Right lobe of liver (tissue), 6 donors: ENCODE data around the gene PROC. TPM values are rescaled to one million over a fixed set of nuclear protein-coding genes. Genes with fewer than 3 reads are reported as not detected.

Experiments used
- ATAC-seq, 4 donors: fragments of 200-7000 bp; cut with Tn5 transposase; one replicate each; pipeline ENCODE4 v1.9.1; 2020; ENCODE audit warnings: mild to moderate bottlenecking in 4 of 4, moderate library complexity in 4 of 4
- DNase-seq, 3 donors: peaks; one replicate each; pipeline ENCODE4 v3.0.0-alpha.2; 2020
- H3K27ac ChIP-seq, 3 donors: fragments of 200-600 bp; one replicate each; pipeline ENCODE4 v1.8.0; 2022
- H3K27me3 ChIP-seq, 2 donors: fragments of 200-600 bp; one replicate each; pipeline ENCODE4 v1.8.0; 2022
- H3K36me3 ChIP-seq, 4 donors: fragments of 200-600 bp; sonication (generic) in 1 of 4; one replicate each; pipeline versions ENCODE4 v1.5.1 to v1.8.0; 2017 to 2022; ENCODE audit warnings: control low read depth in 1 of 4
- H3K4me1 ChIP-seq, 4 donors: fragments of 200-600 bp; sonication (generic) in 1 of 4; one replicate each; pipeline versions ENCODE4 v1.5.1 to v1.8.0; 2017 to 2022; ENCODE audit warnings: control low read depth in 1 of 4
- H3K4me3 ChIP-seq, 3 donors: fragments of 200-600 bp; one replicate each; pipeline ENCODE4 v1.8.0; 2022
- H3K9me3 ChIP-seq, 4 donors: fragments of 200-600 bp; sonication (generic) in 1 of 4; one replicate each; pipeline versions ENCODE4 v1.5.1 to v1.8.0; 2017 to 2022; ENCODE audit warnings: control low read depth in 1 of 4
- POLR2A ChIP-seq: fragments of 450-650 bp; IDR thresholded peaks from one replicate; pipeline ENCODE4 v1.6.1; 2017; ENCODE audit warnings: antibody characterized with exemption, mild to moderate bottlenecking
- WGBS: methylation state at CpG from one replicate; pipeline ENCODE4 v1.1.6; 2018; ENCODE audit warnings: low coverage, low lambda C conversion rate; ENCODE audit not compliant: insufficient coverage; ENCODE audit errors: missing lambda C conversion rate; 5-methylcytosine and 5-hydroxymethylcytosine counted together
- intact Hi-C, 2 donors: fragments of 100-400 bp; cut with DNase I; formaldehyde crosslinking; loops; one replicate each; pipeline versions ENCODE4 v1.11.2 to v1.14.1; 2022
- total RNA-seq, 6 experiments: library from RNA; depleted of rRNA in 2 of 6; stranded (reverse); fragments of >200 nt in 2 of 6; fragmentation: NEBNext Ultra II Directional in 3 of 6; extraction: Animal tissue kit (Norgen Biotek cat#: 25700) in 3 of 6; gene quantifications; one replicate each; pipeline versions ENCODE4 v1.1.0 to v1.2.4, GENCODE V29; 2016 to 2023
- TF ChIP-seq, protein P1 (sequence below), 4 donors: fragments of 200-600 bp in 3 of 4; fragments of 450-650 bp in 1 of 4; IDR thresholded peaks; one replicate each; pipeline versions ENCODE4 v1.5.1 to v1.8.0; 2016 to 2022; ENCODE audit warnings: antibody characterized with exemption in 4 of 4, mild to moderate bottlenecking in 2 of 4
- donor health status: DM: no; HTN: yes; CAD: no.
- donor health status: DM: no; HTN: no; CAD: no.
- donor health status: DM: no; HTN: no; CAD: no.
- donor health status: DM: no; HTN: yes; CAD: no.
- donor health status: DM: no; HTN: yes; CAD: no.

Gene PROC
- total RNA-seq, 6 experiments from 2014 or later, result 224 to 447 (median 319) TPM

DNA sequence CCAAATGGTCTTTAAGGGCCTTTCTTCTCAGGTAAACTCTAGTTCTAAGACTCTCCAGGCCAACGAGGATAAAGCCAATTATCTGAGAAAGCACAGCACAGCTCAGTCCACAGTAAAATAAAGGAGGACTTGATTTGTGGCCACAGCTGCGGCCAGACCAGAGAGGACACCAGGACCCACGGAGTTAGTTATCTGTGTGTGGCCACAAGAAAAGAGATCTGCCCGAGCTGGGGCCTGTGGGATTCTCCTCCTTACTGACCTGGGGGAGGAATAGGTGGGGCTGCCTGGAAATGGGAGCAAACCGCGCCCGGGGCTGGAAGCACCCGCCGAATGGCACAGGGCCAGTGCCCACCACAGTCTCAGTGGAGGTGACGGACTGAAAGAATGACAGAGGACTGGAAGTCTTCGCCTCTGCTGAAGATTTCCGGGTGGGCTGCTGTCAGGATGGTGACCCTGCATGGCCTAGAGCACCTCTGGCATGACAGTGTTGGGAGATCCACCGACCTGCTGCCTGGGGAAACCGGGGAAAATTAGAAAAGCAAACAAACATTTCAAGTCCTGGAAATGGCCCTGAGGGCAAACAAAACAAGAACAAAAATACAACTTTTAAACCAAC, 13.3 kb downstream of the PROC start:
- DNase-seq, result no peak
- Histone ChIP-seq H3K9me3 (no peaks in the 10 kb centered on the region), H3K27me3 (no peaks in the 10 kb centered on the region), H3K4me1 (peaks cover 0 to 12% (median 6%) of the 10 kb centered on the region in 4 donors), H3K4me3 (no peak overlapping the region), H3K36me3 (peaks cover 0 to 5% (median 2%) of the 10 kb centered on the region in 4 donors), H3K27ac (peak overlapping the region in 2 of 3 donors; percentile 16)
- no peak for TF ChIP-seq POLR2A
- TF ChIP-seq, protein P1, sequence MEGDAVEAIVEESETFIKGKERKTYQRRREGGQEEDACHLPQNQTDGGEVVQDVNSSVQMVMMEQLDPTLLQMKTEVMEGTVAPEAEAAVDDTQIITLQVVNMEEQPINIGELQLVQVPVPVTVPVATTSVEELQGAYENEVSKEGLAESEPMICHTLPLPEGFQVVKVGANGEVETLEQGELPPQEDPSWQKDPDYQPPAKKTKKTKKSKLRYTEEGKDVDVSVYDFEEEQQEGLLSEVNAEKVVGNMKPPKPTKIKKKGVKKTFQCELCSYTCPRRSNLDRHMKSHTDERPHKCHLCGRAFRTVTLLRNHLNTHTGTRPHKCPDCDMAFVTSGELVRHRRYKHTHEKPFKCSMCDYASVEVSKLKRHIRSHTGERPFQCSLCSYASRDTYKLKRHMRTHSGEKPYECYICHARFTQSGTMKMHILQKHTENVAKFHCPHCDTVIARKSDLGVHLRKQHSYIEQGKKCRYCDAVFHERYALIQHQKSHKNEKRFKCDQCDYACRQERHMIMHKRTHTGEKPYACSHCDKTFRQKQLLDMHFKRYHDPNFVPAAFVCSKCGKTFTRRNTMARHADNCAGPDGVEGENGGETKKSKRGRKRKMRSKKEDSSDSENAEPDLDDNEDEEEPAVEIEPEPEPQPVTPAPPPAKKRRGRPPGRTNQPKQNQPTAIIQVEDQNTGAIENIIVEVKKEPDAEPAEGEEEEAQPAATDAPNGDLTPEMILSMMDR (IDR thresholded peaks at IDR 0.05), result no peak
- ATAC-seq, result peak; percentile 34 to 77 (median 50)
- intact Hi-C loops, result no loop called here
- WGBS, result 53% methylated on average over 8 of the region's 14 CpGs

DNA sequence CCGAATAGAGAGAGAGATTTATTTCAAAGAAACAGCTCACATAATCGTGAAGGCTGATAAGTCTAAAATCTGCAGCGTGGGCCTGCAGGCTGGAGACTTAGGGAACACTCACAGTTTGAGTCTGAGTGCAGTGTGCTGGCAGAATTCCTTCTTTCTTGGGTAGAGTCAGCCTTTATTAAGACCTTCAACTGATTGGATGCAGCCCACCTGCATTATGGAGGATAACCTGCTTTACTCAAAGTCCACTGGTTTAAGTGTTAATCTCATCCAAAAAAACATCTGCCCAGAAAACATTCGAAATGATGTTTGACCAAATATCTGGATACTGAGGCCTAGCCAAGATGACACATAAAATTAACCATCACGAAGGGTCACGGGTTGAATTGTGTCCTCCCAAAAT, 16.3 kb downstream of the PROC start:
- ATAC-seq, result no peak

DNA sequence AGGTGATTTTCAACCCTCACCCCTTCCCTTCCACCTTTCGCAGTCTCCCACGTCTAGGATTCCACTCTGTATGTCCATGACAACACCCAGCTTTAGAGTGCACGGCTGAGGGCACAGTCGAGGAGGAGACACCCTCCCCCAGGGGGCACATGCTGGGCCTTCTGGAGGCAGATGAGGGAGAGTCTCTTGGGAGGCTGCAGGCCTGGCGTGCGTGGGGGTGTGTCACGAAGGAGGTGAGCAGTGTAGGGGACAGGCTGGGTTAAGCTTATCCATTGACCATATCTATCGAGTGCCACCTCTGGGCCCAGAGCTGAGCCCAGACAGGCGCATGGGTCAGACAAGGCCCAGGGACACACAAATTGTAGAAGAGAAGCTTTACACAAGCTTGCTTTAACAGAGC, 18.8 kb downstream of the PROC start:
- Histone ChIP-seq H3K27ac (peak overlapping the region in 1 of 3 donors; percentile 89), H3K4me1 (peaks cover 0 to 34% (median 15%) of the 10 kb centered on the region in 4 donors), H3K4me3 (no peak overlapping the region), H3K27me3 (no peaks in the 10 kb centered on the region), H3K9me3 (no peaks in the 10 kb centered on the region), H3K36me3 (no peaks in the 10 kb centered on the region)
- WGBS, result 95% methylated on average over 3 of the region's 9 CpGs
- ATAC-seq (no peak), DNase-seq (no peak)
- TF ChIP-seq, protein P1 (IDR thresholded peaks at IDR 0.05), result no peak
- no peak for TF ChIP-seq POLR2A
- intact Hi-C loops, result no loop called here

More for the DNA sequence above, 16.3 kb downstream of the PROC start:
- H3K36me3 ChIP-seq, result no peaks in the 10 kb centered on the region
- no peak overlapping the region for H3K4me3 ChIP-seq
- no peak overlapping the region for H3K27ac ChIP-seq
- no peaks in the 10 kb centered on the region for H3K27me3 ChIP-seq
- H3K4me1 ChIP-seq, result peaks cover 0 to 41% (median 19%) of the 10 kb centered on the region in 4 donors
- DNase-seq, result no peak
- no peaks in the 10 kb centered on the region for H3K9me3 ChIP-seq
- 90% methylated on average over 5 of the region's 6 CpGs for WGBS
- intact Hi-C loops, result no loop called here
- TF ChIP-seq, protein P1 (IDR thresholded peaks at IDR 0.05), result no peak
- TF ChIP-seq POLR2A, result no peak

DNA sequence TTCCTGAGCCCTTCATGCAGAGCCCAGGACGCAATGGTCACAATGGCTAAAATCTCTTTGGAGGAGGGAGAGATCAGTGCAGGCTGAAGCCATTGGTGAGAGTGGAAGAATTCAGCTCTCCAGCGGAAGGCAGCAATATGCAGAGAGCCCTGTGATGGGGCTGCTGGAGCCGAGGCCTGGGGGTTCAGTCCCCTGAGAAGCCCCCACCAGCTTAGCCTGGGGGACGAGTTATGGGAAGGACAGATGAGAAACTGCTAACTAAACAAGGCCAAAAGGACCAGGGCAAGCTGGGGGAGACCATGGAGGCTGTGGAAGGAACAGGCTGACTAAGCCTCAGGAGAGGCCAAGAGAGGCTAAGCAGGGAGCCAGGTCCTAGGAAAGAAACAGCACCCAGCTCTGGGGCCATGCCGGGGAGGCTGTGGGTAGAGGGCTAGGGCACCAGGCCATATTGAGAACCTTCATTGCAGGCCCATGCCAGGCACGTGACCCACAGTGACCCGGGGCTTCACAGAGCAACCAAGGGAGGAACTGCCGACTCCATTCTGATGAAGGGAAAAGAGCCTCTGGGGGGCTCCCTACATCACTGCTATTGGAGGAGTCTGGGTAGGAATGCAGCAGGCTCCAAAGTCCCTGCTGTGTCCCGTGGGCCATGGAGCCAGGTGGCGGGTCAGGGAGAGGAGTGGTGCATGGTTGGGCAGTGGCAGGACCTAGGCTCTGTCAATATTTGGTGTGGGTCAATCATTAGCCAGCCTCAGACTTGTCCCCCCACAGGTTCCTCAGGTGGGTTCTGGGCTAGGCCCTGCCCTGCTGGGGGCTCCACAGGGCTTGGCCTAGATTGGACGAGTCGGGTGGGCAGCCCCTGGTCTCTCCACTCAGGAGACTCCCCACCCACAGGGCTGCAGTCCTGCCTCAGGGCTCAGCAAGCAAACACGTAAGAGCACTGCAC, 19.8 kb downstream of the PROC start:
- Histone ChIP-seq H3K27ac (peak overlapping the region; percentile 67 to 92 (median 89)), H3K9me3 (no peaks in the 10 kb centered on the region), H3K27me3 (no peaks in the 10 kb centered on the region), H3K4me1 (peaks cover 0 to 32% (median 14%) of the 10 kb centered on the region in 4 donors), H3K36me3 (no peaks in the 10 kb centered on the region), H3K4me3 (no peak overlapping the region)
- intact Hi-C loops, result no loop called here
- 33% methylated on average over 12 of the region's 13 CpGs for WGBS
- no peak for TF ChIP-seq POLR2A
- TF ChIP-seq, protein P1 (IDR thresholded peaks at IDR 0.05), result peak; percentile 12 to 52 (median 29)
- peak; percentile 86 to 95 (median 94) for DNase-seq
- peak; percentile 98 to 100 (median 98) for ATAC-seq
